Body of pancreas (tissue), 4 donors: ENCODE measurements around the gene MPV17L2. TPM values are rescaled to one million over a fixed set of nuclear protein-coding genes. Genes with fewer than 3 reads are reported as not detected.

Source experiments
- ATAC-seq: fragments of 150-250 bp; one replicate; pipeline ENCODE4 v1.9.1; 2016
- DNase-seq, 4 donors: peaks; one replicate each; pipeline ENCODE4 v3.0.0-alpha.2; 2019
- H3K27ac ChIP-seq, 4 donors: fragments of 200-600 bp; sonication (generic); 1 replicate in 3 of 4; 2 replicates in 1 of 4; pipeline versions ENCODE4 v1.5.1 to v1.6.1; 2016 to 2019; ENCODE audit warnings: mild to moderate bottlenecking in 1 of 4, mixed read lengths in 1 of 4, moderate library complexity in 1 of 4
- H3K27me3 ChIP-seq, 2 donors: fragments of 200-600 bp; sonication (generic); one replicate each; pipeline ENCODE4 v1.6.0; 2016; ENCODE audit warnings: mild to moderate bottlenecking in 1 of 2
- H3K36me3 ChIP-seq, 2 donors: fragments of 200-600 bp; sonication (generic); replicated peaks in 1 of 2; 2 replicates each; pipeline ENCODE4 v1.5.1; 2016; ENCODE audit warnings: low read depth in 2 of 2; ENCODE audit not compliant: insufficient read depth in 1 of 2
- H3K4me1 ChIP-seq: fragments of 200-600 bp; sonication (generic); one replicate; pipeline ENCODE4 v1.6.0; 2016
- H3K4me3 ChIP-seq, 2 donors: fragments of 200-600 bp; sonication (generic); 1 replicate in 1 of 2; 2 replicates in 1 of 2; pipeline ENCODE4 v1.5.1; 2016 to 2019
- H3K9me3 ChIP-seq, 3 donors: fragments of 200-600 bp; sonication (generic); 1 replicate in 2 of 3; 2 replicates in 1 of 3; pipeline ENCODE4 v1.5.1; 2016
- POLR2A ChIP-seq, 3 donors: fragments of 450-650 bp; IDR thresholded peaks; one replicate each; pipeline ENCODE4 v1.6.1; 2016; ENCODE audit warnings: antibody characterized with exemption in 3 of 3, mild to moderate bottlenecking in 2 of 3
- WGBS, 2 donors: methylation state at CpG; one replicate each; pipeline ENCODE4 v1.1.5; 2017; 5-methylcytosine and 5-hydroxymethylcytosine counted together
- intact Hi-C: fragments of 100-400 bp; cut with DNase I; formaldehyde crosslinking; loops from one replicate; pipeline ENCODE4 v1.15.1; 2023
- total RNA-seq, 2 donors: library from RNA; depleted of rRNA; stranded (reverse); fragments of >200 nt; gene quantifications; one replicate each; pipeline ENCODE4 v1.1.0, GENCODE V29; 2016
- TF ChIP-seq, protein P1 (sequence below), 7 experiments: fragments of 450-650 bp in 4 of 7; fragments of 200-600 bp in 3 of 7; sonication (generic) in 3 of 7; IDR thresholded peaks; one replicate each; pipeline ENCODE4 v1.5.1; 2016 to 2019; ENCODE audit warnings: antibody characterized with exemption in 7 of 7

Gene MPV17L2
- total RNA-seq, 2 donors from 2014 or later, result 3.4 to 5.6 TPM

- no peaks in the 10 kb centered on the region for H3K9me3 ChIP-seq
- H3K4me3 ChIP-seq, result no peak overlapping the region
- TF ChIP-seq POLR2A (IDR thresholded peaks at IDR 0.05), result no peak
- TF ChIP-seq, protein P1, sequence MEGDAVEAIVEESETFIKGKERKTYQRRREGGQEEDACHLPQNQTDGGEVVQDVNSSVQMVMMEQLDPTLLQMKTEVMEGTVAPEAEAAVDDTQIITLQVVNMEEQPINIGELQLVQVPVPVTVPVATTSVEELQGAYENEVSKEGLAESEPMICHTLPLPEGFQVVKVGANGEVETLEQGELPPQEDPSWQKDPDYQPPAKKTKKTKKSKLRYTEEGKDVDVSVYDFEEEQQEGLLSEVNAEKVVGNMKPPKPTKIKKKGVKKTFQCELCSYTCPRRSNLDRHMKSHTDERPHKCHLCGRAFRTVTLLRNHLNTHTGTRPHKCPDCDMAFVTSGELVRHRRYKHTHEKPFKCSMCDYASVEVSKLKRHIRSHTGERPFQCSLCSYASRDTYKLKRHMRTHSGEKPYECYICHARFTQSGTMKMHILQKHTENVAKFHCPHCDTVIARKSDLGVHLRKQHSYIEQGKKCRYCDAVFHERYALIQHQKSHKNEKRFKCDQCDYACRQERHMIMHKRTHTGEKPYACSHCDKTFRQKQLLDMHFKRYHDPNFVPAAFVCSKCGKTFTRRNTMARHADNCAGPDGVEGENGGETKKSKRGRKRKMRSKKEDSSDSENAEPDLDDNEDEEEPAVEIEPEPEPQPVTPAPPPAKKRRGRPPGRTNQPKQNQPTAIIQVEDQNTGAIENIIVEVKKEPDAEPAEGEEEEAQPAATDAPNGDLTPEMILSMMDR (IDR thresholded peaks at IDR 0.05), result no peak
- ATAC-seq (no peak), DNase-seq (no peak)
- H3K27me3 ChIP-seq, result no peaks in the 10 kb centered on the region
- no peaks in the 10 kb centered on the region for H3K36me3 ChIP-seq
- 40 to 51% methylated on average over 5 to 12 of the region's 12 CpGs for WGBS, 2 donors
- intact Hi-C loops, result no loop called here
- peaks cover 15% of the 10 kb centered on the region for H3K4me1 ChIP-seq
- peak overlapping the region in 3 of 4 donors; percentile 43 to 86 (median 61) for H3K27ac ChIP-seq
Observed at GRCh38 chr19:18194181-18194530, 1.1 kb downstream of the MPV17L2 start.

DNA sequence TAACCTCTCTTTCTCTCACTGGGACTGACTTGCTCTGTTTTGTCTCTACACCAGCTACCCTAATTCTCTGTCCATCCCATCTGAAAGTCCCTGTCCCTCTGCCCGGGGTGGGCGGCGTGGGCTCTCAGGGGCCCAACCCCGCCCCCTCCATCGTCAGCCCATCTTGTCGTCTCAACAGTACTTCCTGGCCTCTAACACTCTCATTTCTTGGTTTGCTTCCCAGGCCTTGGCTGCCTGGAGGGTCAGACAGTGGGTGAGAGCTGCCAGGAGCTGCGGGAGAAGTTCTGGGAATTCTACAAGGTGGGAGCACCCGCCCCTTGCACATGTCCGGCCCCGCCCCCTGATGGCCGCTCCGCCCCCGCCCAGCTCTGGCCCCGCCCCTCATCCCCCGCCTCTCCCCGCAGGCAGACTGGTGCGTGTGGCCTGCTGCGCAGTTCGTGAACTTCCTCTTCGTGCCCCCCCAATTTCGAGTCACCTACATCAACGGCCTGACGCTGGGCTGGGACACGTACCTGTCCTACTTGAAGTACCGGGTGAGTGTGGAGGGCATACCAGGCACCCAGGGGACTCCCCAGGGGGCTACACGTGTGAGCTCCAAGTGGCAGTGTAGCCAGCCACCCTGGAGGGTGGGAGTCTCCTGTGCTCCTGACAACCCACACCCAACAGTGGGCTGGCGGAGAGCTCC is 1.7 kb downstream of the MPV17L2 start:
- Histone ChIP-seq H3K27ac (peak overlapping the region in 3 of 4 donors; percentile 9 to 43 (median 23)), H3K4me3 (no peak overlapping the region), H3K36me3 (no peaks in the 10 kb centered on the region), H3K4me1 (peaks cover 15% of the 10 kb centered on the region), H3K9me3 (no peaks in the 10 kb centered on the region), H3K27me3 (no peaks in the 10 kb centered on the region)
- intact Hi-C loops, result no loop called here
- ATAC-seq (no peak), DNase-seq (peak in 3 of 4 donors; percentile 24 to 50 (median 47))
- TF ChIP-seq, protein P1 (IDR thresholded peaks at IDR 0.05), result no peak
- no peak for TF ChIP-seq POLR2A (IDR thresholded peaks at IDR 0.05)
- WGBS, 2 donors, result 42% methylated on average over 7 to 23 of the region's 27 CpGs

DNA sequence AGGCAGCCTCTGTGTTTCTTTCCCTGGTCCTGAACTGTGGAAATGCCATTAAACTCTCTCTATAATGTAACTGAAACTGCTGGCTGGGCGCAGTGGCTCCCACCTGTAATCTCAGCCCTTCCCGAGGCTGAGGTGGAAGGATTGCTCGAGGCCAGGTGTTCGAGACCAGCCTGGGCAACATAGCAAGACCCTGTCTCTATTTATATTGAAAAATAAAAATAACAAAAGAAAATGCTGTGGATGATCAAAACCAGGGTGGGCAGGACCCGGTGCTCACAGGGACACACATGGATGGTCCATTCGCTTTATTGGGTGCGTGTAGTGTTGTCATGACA is 3.5 kb downstream of the MPV17L2 start:
- Histone ChIP-seq H3K4me3 (no peak overlapping the region), H3K27ac (no peak overlapping the region), H3K36me3 (no peaks in the 10 kb centered on the region), H3K27me3 (no peaks in the 10 kb centered on the region), H3K9me3 (no peaks in the 10 kb centered on the region), H3K4me1 (peaks cover 15% of the 10 kb centered on the region)
- WGBS, 2 donors, result 80 to 87% methylated on average over 6 to 7 of the region's 7 CpGs
- DNase-seq (no peak), ATAC-seq (no peak)
- no peak for TF ChIP-seq POLR2A (IDR thresholded peaks at IDR 0.05)
- TF ChIP-seq, protein P1 (IDR thresholded peaks at IDR 0.05), result no peak
- intact Hi-C loops, result no loop called here

- WGBS, 2 donors, result 89 to 90% methylated on average over 18 of the region's 18 CpGs
- no peak for ATAC-seq
- H3K4me3 ChIP-seq, result no peak overlapping the region
- H3K27me3 ChIP-seq, result no peaks in the 10 kb centered on the region
- H3K36me3 ChIP-seq, result no peaks in the 10 kb centered on the region
- no peak overlapping the region for H3K27ac ChIP-seq
- DNase-seq, result no peak
- intact Hi-C loops, result no loop called here
- TF ChIP-seq, protein P1 (IDR thresholded peaks at IDR 0.05), result no peak
- TF ChIP-seq POLR2A (IDR thresholded peaks at IDR 0.05), result no peak
- H3K4me1 ChIP-seq, result peaks cover 12% of the 10 kb centered on the region
- no peaks in the 10 kb centered on the region for H3K9me3 ChIP-seq
Observed at GRCh38 chr19:18197306-18197705, 4.3 kb downstream of the MPV17L2 start.

- no peaks in the 10 kb centered on the region for H3K27me3 ChIP-seq
- WGBS, 2 donors, result 75 to 78% methylated on average over 6 of the region's 6 CpGs
- TF ChIP-seq, protein P1 (IDR thresholded peaks at IDR 0.05), result no peak
- no peak for TF ChIP-seq POLR2A (IDR thresholded peaks at IDR 0.05)
- H3K4me1 ChIP-seq, result peaks cover 18% of the 10 kb centered on the region
- ATAC-seq (no peak), DNase-seq (no peak)
- no peak overlapping the region for H3K27ac ChIP-seq
- H3K4me3 ChIP-seq, result no peak overlapping the region
- H3K9me3 ChIP-seq, result no peaks in the 10 kb centered on the region
- intact Hi-C loops, result no loop called here
- H3K36me3 ChIP-seq, result no peaks in the 10 kb centered on the region
Observed at GRCh38 chr19:18197941-18198340, 4.9 kb downstream of the MPV17L2 start.
